Measurements from ENCODE around the gene INPP5B.

GRCh38 chr1:37945743-37946702 lies 830 bp downstream of the INPP5B start:
- TF ChIP-seq, protein P1, sequence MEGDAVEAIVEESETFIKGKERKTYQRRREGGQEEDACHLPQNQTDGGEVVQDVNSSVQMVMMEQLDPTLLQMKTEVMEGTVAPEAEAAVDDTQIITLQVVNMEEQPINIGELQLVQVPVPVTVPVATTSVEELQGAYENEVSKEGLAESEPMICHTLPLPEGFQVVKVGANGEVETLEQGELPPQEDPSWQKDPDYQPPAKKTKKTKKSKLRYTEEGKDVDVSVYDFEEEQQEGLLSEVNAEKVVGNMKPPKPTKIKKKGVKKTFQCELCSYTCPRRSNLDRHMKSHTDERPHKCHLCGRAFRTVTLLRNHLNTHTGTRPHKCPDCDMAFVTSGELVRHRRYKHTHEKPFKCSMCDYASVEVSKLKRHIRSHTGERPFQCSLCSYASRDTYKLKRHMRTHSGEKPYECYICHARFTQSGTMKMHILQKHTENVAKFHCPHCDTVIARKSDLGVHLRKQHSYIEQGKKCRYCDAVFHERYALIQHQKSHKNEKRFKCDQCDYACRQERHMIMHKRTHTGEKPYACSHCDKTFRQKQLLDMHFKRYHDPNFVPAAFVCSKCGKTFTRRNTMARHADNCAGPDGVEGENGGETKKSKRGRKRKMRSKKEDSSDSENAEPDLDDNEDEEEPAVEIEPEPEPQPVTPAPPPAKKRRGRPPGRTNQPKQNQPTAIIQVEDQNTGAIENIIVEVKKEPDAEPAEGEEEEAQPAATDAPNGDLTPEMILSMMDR (IDR thresholded peaks at IDR 0.05; ENCODE audit: low read depth, low read length): no peak
- no peak for TF ChIP-seq EZH2phosphoT487 (IDR thresholded peaks at IDR 0.05; ENCODE audit: low read depth)
